K562 (cell line): ENCODE data around the gene SUSD3. TPM values are rescaled to one million over a fixed set of nuclear protein-coding genes. Genes with fewer than 3 reads are reported as not detected.

ENCODE experiments used
- ATAC-seq: fragments of 200-7000 bp; cut with Tn5 transposase; 3 replicates; pipeline ENCODE4 v1.9.1; 2020; ENCODE audit warnings: moderate library complexity
- BruUV-seq: library from RNA; stranded (reverse); fragments of 400-500 nt; replicated peaks from 2 replicates; lab custom pipeline; 2021; lab: Mats Ljungman, UMichigan
- CTCF ChIA-PET: fragments of 300-600 bp; formaldehyde crosslinking; extraction: SDS; loops from one replicate; lab custom pipeline; 2021; ENCODE audit warnings: low intra/inter-chr PET ratio; lab: Yijun Ruan, JAX
- POLR2A ChIA-PET: fragments of 300-600, 350-650 bp; sonication (Branson Sonifier 250); formaldehyde crosslinking; extraction: SDS; loops from one replicate; lab custom pipeline; 2021; ENCODE audit warnings: antibody characterized with exemption, inconsistent platforms; lab: Yijun Ruan, JAX
- DNase-seq, 4 experiments: peaks; one replicate each; pipeline versions ENCODE4 v3.0.0 to v3.0.0-alpha.2; 2011 to 2018; ENCODE audit warnings: low spot score in 3 of 4, mixed read lengths in 3 of 4; ENCODE audit errors: extremely low read depth in 1 of 4
- FAIRE-seq: peaks from 2 replicates; lab custom pipeline; 2011; peaks lifted over from hg19 to GRCh38; lab: Jason Lieb, UNC
- H2AFZ ChIP-seq: 2 replicates; pipeline ENCODE4 v1.6.0; 2011; ENCODE audit warnings: low read depth, low read length, control low read depth, inconsistent platforms
- H3K27ac ChIP-seq: fragments of 200-600 bp; 3 replicates; pipeline ENCODE4 v1.8.0; 2011; ENCODE audit warnings: low read depth, mild to moderate bottlenecking, control low read depth, inconsistent platforms, low read length, moderate library complexity, mixed read lengths; ENCODE audit errors: extremely low read depth
- H3K27me3 ChIP-seq, 2 experiments: fragments of 300-600 bp in 1 of 2; 2 replicates in 1 of 2; 3 replicates in 1 of 2; pipeline versions ENCODE4 v1.6.0 to v1.8.0; 2011; ENCODE audit warnings: inconsistent platforms in 2 of 2, low read length in 2 of 2, mild to moderate bottlenecking in 1 of 2, mixed read lengths in 1 of 2, moderate library complexity in 1 of 2; ENCODE audit not compliant: control insufficient read depth in 2 of 2, insufficient read depth in 2 of 2
- H3K36me3 ChIP-seq: fragments of 300-600 bp; 3 replicates; pipeline ENCODE4 v1.8.0; 2011; ENCODE audit warnings: mild to moderate bottlenecking, low read length, inconsistent platforms; ENCODE audit not compliant: control insufficient read depth, insufficient read depth
- H3K4me1 ChIP-seq, 2 experiments: fragments of 200-600 bp in 1 of 2; replicated peaks in 1 of 2; 2 replicates in 1 of 2; 3 replicates in 1 of 2; pipeline versions ENCODE4 v1.5.1 to v1.8.0; 2011; ENCODE audit warnings: inconsistent platforms in 2 of 2, low read length in 2 of 2, mild to moderate bottlenecking in 1 of 2, mixed read lengths in 1 of 2, moderate library complexity in 1 of 2; ENCODE audit not compliant: control insufficient read depth in 2 of 2, insufficient read depth in 2 of 2
- H3K4me2 ChIP-seq: 2 replicates; pipeline ENCODE4 v1.6.1; 2011; ENCODE audit warnings: low read length, control low read depth, inconsistent platforms, mixed read lengths; ENCODE audit not compliant: insufficient read depth
- H3K4me3 ChIP-seq: fragments of 200-600 bp; sonication (generic), shearing (Covaris generic); 2 replicates; pipeline ENCODE4 v1.5.1; 2016; ENCODE audit warnings: control low read depth, inconsistent platforms
- H3K79me2 ChIP-seq: fragments of 200-600 bp; 3 replicates; pipeline ENCODE4 v1.8.0; 2011; ENCODE audit warnings: low read length, inconsistent platforms; ENCODE audit not compliant: control insufficient read depth, insufficient read depth
- H3K9ac ChIP-seq, 2 experiments: 2 replicates each; pipeline versions ENCODE4 v1.6.0 to v1.6.1; 2011; ENCODE audit warnings: low read depth in 2 of 2, low read length in 2 of 2, control low read depth in 1 of 2, inconsistent platforms in 1 of 2, mild to moderate bottlenecking in 1 of 2, mixed read lengths in 1 of 2; ENCODE audit not compliant: insufficient read depth in 1 of 2
- H3K9me1 ChIP-seq: one replicate; pipeline ENCODE4 v1.6.0; 2011; ENCODE audit warnings: inconsistent platforms, mild to moderate bottlenecking, low read length, moderate library complexity; ENCODE audit not compliant: control insufficient read depth, insufficient read depth
- H3K9me3 ChIP-seq: replicated peaks from 2 replicates; pipeline ENCODE4 v1.5.1; 2011; ENCODE audit warnings: low read depth, low read length, inconsistent platforms; ENCODE audit not compliant: control insufficient read depth, insufficient read depth
- H4K20me1 ChIP-seq: replicated peaks from 2 replicates; pipeline ENCODE4 v1.6.1; 2011; ENCODE audit warnings: low read length, inconsistent platforms, mixed read lengths; ENCODE audit not compliant: control insufficient read depth, insufficient read depth
- C11orf30 ChIP-seq: fragments of 450-650 bp; IDR thresholded peaks from 2 replicates; pipeline ENCODE4 v1.6.1; 2016; ENCODE audit warnings: low read depth, mild to moderate bottlenecking
- ETS2 ChIP-seq: IDR thresholded peaks from 2 replicates; pipeline ENCODE4 v1.6.1; 2016; ENCODE audit warnings: borderline replicate concordance, missing genetic modification characterization, mild to moderate bottlenecking, moderate library complexity, missing compliant biosample characterization; ENCODE audit not compliant: poor library complexity, severe bottlenecking
- NCOA6 ChIP-seq: fragments of 450-650 bp; IDR thresholded peaks from 2 replicates; pipeline ENCODE4 v1.6.1; 2017; ENCODE audit warnings: mild to moderate bottlenecking
- NFE2 ChIP-seq: IDR thresholded peaks from 2 replicates; pipeline ENCODE4 v1.6.1; 2014; ENCODE audit warnings: antibody characterized with exemption, low read depth
- ZNF316 ChIP-seq: fragments of 450-650 bp; IDR thresholded peaks from 2 replicates; pipeline ENCODE4 v1.6.1; 2016
- ZNF780A ChIP-seq: fragments of 250-450 bp; sonication (Bioruptor Pico); IDR thresholded peaks from 2 replicates; pipeline ENCODE4 v1.5.0; 2021; ENCODE audit warnings: mild to moderate bottlenecking
- WGBS: fragments of 100-300 bp; shearing (Covaris generic); methylation state at CpG from one replicate; pipeline ENCODE4 v1.1.6; 2016; ENCODE audit warnings: low coverage, mixed read lengths; ENCODE audit not compliant: insufficient coverage; ENCODE audit errors: missing lambda C conversion rate; 5-methylcytosine and 5-hydroxymethylcytosine counted together
- in situ Hi-C: fragments of 300-500 bp; cut with MboI; formaldehyde crosslinking; loops from 4 replicates; pipeline ENCODE4 v1.15.0; 2018; ENCODE audit warnings: inconsistent platforms, mixed read lengths
- intact Hi-C: fragments of 100-400 bp; cut with micrococcal nuclease; formaldehyde crosslinking; loops from 2 replicates; pipeline ENCODE4 v1.14.2; 2022
- polyA plus RNA-seq, 8 experiments: library from polyadenylated mRNA; depleted of rRNA in 4 of 8; stranded (reverse) in 5 of 8; unstranded in 3 of 8; fragments of >200 nt; fragmentation: Nextera tagmentation in 2 of 8; fragmentation: Illumina TruSeq in 1 of 8; extraction: Ambion mirVana in 2 of 8; extraction: Trizol in 1 of 8; gene quantifications; 2 replicates each; pipeline versions ENCODE4 v1.2.1 to v1.2.3, GENCODE V29; 2011 to 2014; ENCODE audit warnings: inconsistent platforms in 1 of 8, missing spikeins in 1 of 8
- total RNA-seq, 7 experiments: library from RNA; depleted of rRNA in 6 of 7; stranded (reverse); fragments of >200 nt in 6 of 7; fragmentation: Illumina TruSeq in 2 of 7; extraction: Trizol in 2 of 7; gene quantifications; 2 replicates each; pipeline versions ENCODE4 v1.2.1 to v1.2.3, GENCODE V29; 2011 to 2021; ENCODE audit warnings: low replicate concordance in 1 of 7
- TF ChIP-seq, protein P1 (sequence below): sonication (generic); formaldehyde crosslinking; IDR thresholded peaks from 2 replicates; pipeline ENCODE4 v1.8.0; 2022; ENCODE audit warnings: missing genetic modification reagents, mild to moderate bottlenecking, moderate library complexity, borderline replicate concordance
- TF ChIP-seq, protein P2 (sequence below): fragments of 250-450 bp; sonication (Bioruptor Pico); IDR thresholded peaks from 2 replicates; pipeline ENCODE4 v1.8.0; 2021; ENCODE audit warnings: moderate library complexity, mild to moderate bottlenecking, inconsistent platforms

Gene SUSD3
- total and polyA plus RNA-seq, 9 of the 15 experiments (the other 6 are each of a cell fraction or from before 2014, with no cell fraction given) = 1.3 to 21.7 (median 11.4) TPM

DNA sequence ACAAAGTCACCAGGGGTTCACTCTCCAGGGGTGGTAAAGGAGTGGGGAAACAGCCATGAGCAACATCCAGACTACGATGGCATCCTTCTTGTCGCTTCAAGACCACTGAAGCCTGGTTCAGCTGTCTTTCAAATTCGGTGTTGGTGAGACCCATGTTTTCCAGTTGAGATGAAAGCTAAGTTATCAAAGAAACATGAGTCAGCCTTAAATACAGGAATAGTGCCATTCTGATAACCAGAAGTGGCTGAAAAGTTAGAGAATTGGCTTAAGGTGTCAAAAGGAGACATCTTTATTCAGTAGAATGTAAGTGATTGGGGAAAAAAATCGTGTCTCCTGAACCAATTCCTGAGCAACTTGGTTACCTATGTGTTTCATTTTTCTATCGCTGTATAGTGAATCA is 30.5 kb downstream of the SUSD3 start:
- Histone ChIP-seq H3K36me3 (peaks cover 7% of the 10 kb centered on the region; the same call in 1 of the 3 replicates), H3K4me1 (peaks cover 8 to 21% of the 10 kb centered on the region in 2 experiments), H4K20me1 (no peaks in the 10 kb centered on the region), H3K79me2 (no peaks in the 10 kb centered on the region), H3K9me1 (no peaks in the 10 kb centered on the region), H3K9me3 (no peaks in the 10 kb centered on the region; the same call in 1 of the 2 replicates), H3K27ac (0 out of 3 replicates have a peak overlapping the region, but pooled peaks have one; percentile 37), H3K9ac (no peak overlapping the region; a peak in 1 of 4 replicates), H3K27me3 (no peaks in the 10 kb centered on the region), H3K4me3 (no peak overlapping the region), H3K4me2 (no peak overlapping the region), H2AFZ (peak overlapping the region; percentile 47; the same call in 1 of the 2 replicates)
- no peak for TF ChIP-seq ZNF780A (CRISPR knock-in tag)
- TF ChIP-seq, protein P1, sequence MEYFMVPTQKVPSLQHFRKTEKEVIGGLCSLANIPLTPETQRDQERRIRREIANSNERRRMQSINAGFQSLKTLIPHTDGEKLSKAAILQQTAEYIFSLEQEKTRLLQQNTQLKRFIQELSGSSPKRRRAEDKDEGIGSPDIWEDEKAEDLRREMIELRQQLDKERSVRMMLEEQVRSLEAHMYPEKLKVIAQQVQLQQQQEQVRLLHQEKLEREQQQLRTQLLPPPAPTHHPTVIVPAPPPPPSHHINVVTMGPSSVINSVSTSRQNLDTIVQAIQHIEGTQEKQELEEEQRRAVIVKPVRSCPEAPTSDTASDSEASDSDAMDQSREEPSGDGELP = no peak
- TF ChIP-seq NCOA6 = no peak
- peak; percentile 59; the same call in 1 of the 2 replicates for TF ChIP-seq C11orf30
- TF ChIP-seq NFE2 = peak; percentile 13; the same call in 1 of the 2 replicates
- peak; percentile 60 for TF ChIP-seq ZNF316
- no peak for TF ChIP-seq ETS2 (tag)
- TF ChIP-seq, protein P2, sequence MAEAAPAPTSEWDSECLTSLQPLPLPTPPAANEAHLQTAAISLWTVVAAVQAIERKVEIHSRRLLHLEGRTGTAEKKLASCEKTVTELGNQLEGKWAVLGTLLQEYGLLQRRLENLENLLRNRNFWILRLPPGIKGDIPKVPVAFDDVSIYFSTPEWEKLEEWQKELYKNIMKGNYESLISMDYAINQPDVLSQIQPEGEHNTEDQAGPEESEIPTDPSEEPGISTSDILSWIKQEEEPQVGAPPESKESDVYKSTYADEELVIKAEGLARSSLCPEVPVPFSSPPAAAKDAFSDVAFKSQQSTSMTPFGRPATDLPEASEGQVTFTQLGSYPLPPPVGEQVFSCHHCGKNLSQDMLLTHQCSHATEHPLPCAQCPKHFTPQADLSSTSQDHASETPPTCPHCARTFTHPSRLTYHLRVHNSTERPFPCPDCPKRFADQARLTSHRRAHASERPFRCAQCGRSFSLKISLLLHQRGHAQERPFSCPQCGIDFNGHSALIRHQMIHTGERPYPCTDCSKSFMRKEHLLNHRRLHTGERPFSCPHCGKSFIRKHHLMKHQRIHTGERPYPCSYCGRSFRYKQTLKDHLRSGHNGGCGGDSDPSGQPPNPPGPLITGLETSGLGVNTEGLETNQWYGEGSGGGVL (CRISPR knock-in tag) = no peak
- in situ Hi-C loops = no loop called here
- intact Hi-C loops = no loop called here
- DNase-seq (no peak), FAIRE-seq (peak; percentile 42), ATAC-seq (no peak)
- BruUV-seq = no TSS peak
- ChIA-PET CTCF (no interaction called here), POLR2A (interaction anchor here (0.6 to 0.8 kb wide), 2 partner anchors 28 to 30 kb away, joined by 3 read pairs; no protein-coding TSS in a partner anchor)
- WGBS = 54% methylated on average over 5 of the region's 5 CpGs
